ENCODE data around the gene GAPDHS.

Gene GAPDHS

GRCh38 chr19:35511337-35511736 lies 21.9 kb upstream of the GAPDHS start:
- DNase-seq (no peak), ATAC-seq (no peak)

- ATAC-seq (no peak), DNase-seq (no peak)
Observed at GRCh38 chr19:35512831-35513627, 20.2 kb upstream of the GAPDHS start.

- DNase-seq (no peak), ATAC-seq (no peak)
Observed at GRCh38 chr19:35513628-35514281, 19.5 kb upstream of the GAPDHS start, which contains the start of gene DMKN. TSS of gene DMKN (minus strand) at chr19:35513649. CDS start at chr19:35513475, 174 bp downstream.

GRCh38 chr19:35514282-35514809 lies 18.9 kb upstream of the GAPDHS start:
- DNase-seq: no peak

GRCh38 chr19:35516310-35516709 lies 16.9 kb upstream of the GAPDHS start:
- no peak for DNase-seq
- ATAC-seq: no peak

More at GRCh38 chr19:35514282-35514809, 18.9 kb upstream of the GAPDHS start:
- ATAC-seq: no peak

- DNase-seq (no peak), ATAC-seq (no peak)
Observed at GRCh38 chr19:35517342-35517741, 15.9 kb upstream of the GAPDHS start.

- no peak for ATAC-seq
- DNase-seq: no peak
Observed at GRCh38 chr19:35518313-35518712, 14.9 kb upstream of the GAPDHS start.

GRCh38 chr19:35519291-35519690 lies 14.0 kb upstream of the GAPDHS start:
- DNase-seq (no peak), ATAC-seq (no peak)

GRCh38 chr19:35521124-35521743 lies 12.0 kb upstream of the GAPDHS start:
- DNase-seq (no peak), ATAC-seq (no peak)

- no peak for DNase-seq
- no peak for ATAC-seq
Observed at GRCh38 chr19:35522745-35523327, 10.4 kb upstream of the GAPDHS start.

- DNase-seq: no peak
- no peak for ATAC-seq
Observed at GRCh38 chr19:35524181-35524837, 8.9 kb upstream of the GAPDHS start.

GRCh38 chr19:35525873-35526272 lies 7.4 kb upstream of the GAPDHS start:
- no peak for ATAC-seq
- no peak for DNase-seq

- ATAC-seq (no peak), DNase-seq (no peak)
Observed at GRCh38 chr19:35528218-35529038, 4.8 kb upstream of the GAPDHS start, which contains the start of gene SBSN. TSS of gene SBSN (minus strand) at chr19:35528311. CDS start at chr19:35528281, 30 bp downstream.

- DNase-seq (no peak), ATAC-seq (no peak)
Observed at GRCh38 chr19:35529241-35530218, 3.7 kb upstream of the GAPDHS start.

- no peak for ATAC-seq
- DNase-seq: no peak
Observed at GRCh38 chr19:35531291-35531690, 2.0 kb upstream of the GAPDHS start.

GRCh38 chr19:35533822-35534392 lies 651 bp downstream of the GAPDHS start:
- ATAC-seq (peak; percentile 67), DNase-seq (peak; percentile 28)

GRCh38 chr19:35534803-35535480 lies 1.7 kb downstream of the GAPDHS start:
- no peak for ATAC-seq
- DNase-seq: no peak

- DNase-seq (no peak), ATAC-seq (no peak)
Observed at GRCh38 chr19:35539314-35539713, 6.1 kb downstream of the GAPDHS start.

GRCh38 chr19:35539850-35540249 lies 6.6 kb downstream of the GAPDHS start:
- no peak for ATAC-seq
- no peak for DNase-seq
